SK-N-MC (cell line): ENCODE data around the gene ANXA6.

Experiments used
- EZH2 ChIP-seq: fragments of 200-600 bp; sonication (generic); IDR thresholded peaks from one replicate; pipeline ENCODE4 v1.6.1; 2017; ENCODE audit warnings: antibody characterized with exemption
- FOXP2 ChIP-seq: optimal IDR thresholded peaks from 2 replicates; pipeline ENCODE3; 2011; ENCODE audit warnings: mild to moderate bottlenecking, moderate library complexity; ENCODE audit not compliant: insufficient read depth; ENCODE audit errors: extremely low read length, control extremely low read depth
- POLR2AphosphoS5 ChIP-seq: IDR thresholded peaks from 2 replicates; pipeline ENCODE4 v1.6.1; 2012; ENCODE audit warnings: mild to moderate bottlenecking, low read depth, low read length, borderline replicate concordance

- TF ChIP-seq EZH2 (no peak), POLR2AphosphoS5 (no peak), FOXP2 (no peak)
Measured at GRCh38 chr5:151051066-151051930, 106.3 kb downstream of the ANXA6 start.
